ENCODE data around the gene ADNP. TPM values are rescaled to one million over a fixed set of nuclear protein-coding genes. Genes with fewer than 3 reads are reported as not detected.

Gene ADNP
- total and polyA plus RNA-seq, 10 of the 15 experiments (the other 5 are each of a cell fraction or from before 2014, with no cell fraction given): 23.0 to 74.4 (median 34.9) TPM

DNA sequence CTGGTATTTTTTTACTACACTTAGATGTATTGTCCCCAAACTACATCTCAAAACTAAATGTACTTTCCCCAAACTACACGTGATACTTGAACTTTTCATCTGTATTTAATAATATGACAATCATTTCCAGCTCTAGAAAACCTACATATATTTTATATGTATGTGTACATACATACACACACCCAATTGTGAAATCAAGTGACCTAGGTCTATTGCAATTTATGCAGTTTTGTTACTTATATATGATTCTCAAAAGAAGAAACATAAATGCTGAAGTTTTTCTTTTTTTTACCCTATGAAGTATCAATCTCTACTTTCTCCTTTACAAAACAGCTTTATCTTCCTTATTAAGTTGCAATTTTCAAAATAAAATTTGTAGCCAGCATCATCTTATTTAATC lies 4.7 kb downstream of the ADNP start:
- Histone ChIP-seq H3K4me2 (ENCODE audit: control insufficient read depth, insufficient read depth) (peak overlapping the region; percentile 15; the same call in 1 of the 2 replicates), H3K79me2 (ENCODE audit: control insufficient read depth, insufficient read depth, low read length) (peaks cover 89% of the 10 kb centered on the region), H3K4me1 (ENCODE audit: control insufficient read depth, insufficient read depth, low read length) (no peaks in the 10 kb centered on the region; the same call in 1 of the 2 replicates), H3K27me3 (replicated peaks in 1 of 2; ENCODE audit: control insufficient read depth in 2 of 2, insufficient read depth in 2 of 2, low read length in 1 of 2) (no peaks in the 10 kb centered on the region), H3K9me3 (replicated peaks; ENCODE audit: control insufficient read depth, insufficient read depth, low read length) (no peaks in the 10 kb centered on the region), H3K4me3 (peak overlapping the region; percentile 45), H4K20me1 (ENCODE audit: control insufficient read depth, insufficient read depth) (no peaks in the 10 kb centered on the region), H3K9ac (ENCODE audit: control insufficient read depth, insufficient read depth, low read length) (no peak overlapping the region), H2AFZ (ENCODE audit: control insufficient read depth, low read depth, low read length) (no peak overlapping the region), H3K27ac (ENCODE audit: control insufficient read depth, insufficient read depth) (no peak overlapping the region), H3K36me3 (ENCODE audit: control insufficient read depth in 2 of 2, insufficient read depth in 2 of 2, low read length in 1 of 2) (peaks cover 2 to 26% of the 10 kb centered on the region in 2 experiments)
- BruUV-seq (replicated peaks): no TSS peak
- CTCF ChIA-PET: interaction anchor here (1.1 to 13.0 kb wide), 9 partner anchors 9 to 132 kb away, joined by 3 to 336 read pairs (median 44); partner anchors contain the start of genes BCAS4, DPM1 and MOCS3
- intact Hi-C loops (cut with micrococcal nuclease; ENCODE audit: unreplicated experiment): no loop called here
- 0% methylated on average over 1 of the region's 1 CpG for WGBS (ENCODE audit: insufficient coverage, insufficient replicate concordance, low lambda C conversion rate, missing lambda C conversion rate)
- ATAC-seq (no peak), FAIRE-seq (no peak), DNase-seq (ENCODE audit: low read depth, low spot score) (no peak)
- RAD21 ChIA-PET (ENCODE audit: unreplicated experiment): interaction anchor here (0.6 to 7.6 kb wide), 11 partner anchors 9 to 1216 kb away, joined by 3 to 125 read pairs (median 6); partner anchors contain the start of genes BCAS4, DPM1 and MOCS3
- POLR2A ChIA-PET: interaction anchor here (0.6 to 6.0 kb wide), 5 partner anchors 11 to 132 kb away, joined by 3 to 67 read pairs (median 5); partner anchors contain the start of gene BCAS4
- SMC1A ChIA-PET (ENCODE audit: uncharacterized antibody, unreplicated experiment): interaction anchor here (0.9 to 8.2 kb wide), 8 partner anchors 11 to 133 kb away, joined by 3 to 90 read pairs (median 6); partner anchors contain the start of gene BCAS4
- in situ Hi-C loops (cut with MboI): no loop called here
- TF ChIP-seq, protein P1, sequence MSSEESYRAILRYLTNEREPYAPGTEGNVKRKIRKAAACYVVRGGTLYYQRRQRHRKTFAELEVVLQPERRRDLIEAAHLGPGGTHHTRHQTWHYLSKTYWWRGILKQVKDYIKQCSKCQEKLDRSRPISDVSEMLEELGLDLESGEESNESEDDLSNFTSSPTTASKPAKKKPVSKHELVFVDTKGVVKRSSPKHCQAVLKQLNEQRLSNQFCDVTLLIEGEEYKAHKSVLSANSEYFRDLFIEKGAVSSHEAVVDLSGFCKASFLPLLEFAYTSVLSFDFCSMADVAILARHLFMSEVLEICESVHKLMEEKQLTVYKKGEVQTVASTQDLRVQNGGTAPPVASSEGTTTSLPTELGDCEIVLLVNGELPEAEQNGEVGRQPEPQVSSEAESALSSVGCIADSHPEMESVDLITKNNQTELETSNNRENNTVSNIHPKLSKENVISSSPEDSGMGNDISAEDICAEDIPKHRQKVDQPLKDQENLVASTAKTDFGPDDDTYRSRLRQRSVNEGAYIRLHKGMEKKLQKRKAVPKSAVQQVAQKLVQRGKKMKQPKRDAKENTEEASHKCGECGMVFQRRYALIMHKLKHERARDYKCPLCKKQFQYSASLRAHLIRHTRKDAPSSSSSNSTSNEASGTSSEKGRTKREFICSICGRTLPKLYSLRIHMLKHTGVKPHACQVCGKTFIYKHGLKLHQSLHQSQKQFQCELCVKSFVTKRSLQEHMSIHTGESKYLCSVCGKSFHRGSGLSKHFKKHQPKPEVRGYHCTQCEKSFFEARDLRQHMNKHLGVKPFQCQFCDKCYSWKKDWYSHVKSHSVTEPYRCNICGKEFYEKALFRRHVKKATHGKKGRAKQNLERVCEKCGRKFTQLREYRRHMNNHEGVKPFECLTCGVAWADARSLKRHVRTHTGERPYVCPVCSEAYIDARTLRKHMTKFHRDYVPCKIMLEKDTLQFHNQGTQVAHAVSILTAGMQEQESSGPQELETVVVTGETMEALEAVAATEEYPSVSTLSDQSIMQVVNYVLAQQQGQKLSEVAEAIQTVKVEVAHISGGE (CRISPR knock-in tag; IDR thresholded peaks at IDR 0.05): no peak
- TF ChIP-seq MTA2 (IDR thresholded peaks at IDR 0.05; ENCODE audit: low read depth): no peak
- no peak for TF ChIP-seq YY1 (IDR thresholded peaks at IDR 0.05; ENCODE audit: low read depth, low read length)
- no peak for TF ChIP-seq FOS (IDR thresholded peaks at IDR 0.05; ENCODE audit: borderline replicate concordance, extremely low read depth, insufficient read length)
- TF ChIP-seq POLR2AphosphoS2 (IDR thresholded peaks at IDR 0.05; ENCODE audit: low read depth, low read length): no peak
- TF ChIP-seq NR2F1 (conservative IDR thresholded peaks at IDR 0.05): no peak
- TF ChIP-seq, protein P2, sequence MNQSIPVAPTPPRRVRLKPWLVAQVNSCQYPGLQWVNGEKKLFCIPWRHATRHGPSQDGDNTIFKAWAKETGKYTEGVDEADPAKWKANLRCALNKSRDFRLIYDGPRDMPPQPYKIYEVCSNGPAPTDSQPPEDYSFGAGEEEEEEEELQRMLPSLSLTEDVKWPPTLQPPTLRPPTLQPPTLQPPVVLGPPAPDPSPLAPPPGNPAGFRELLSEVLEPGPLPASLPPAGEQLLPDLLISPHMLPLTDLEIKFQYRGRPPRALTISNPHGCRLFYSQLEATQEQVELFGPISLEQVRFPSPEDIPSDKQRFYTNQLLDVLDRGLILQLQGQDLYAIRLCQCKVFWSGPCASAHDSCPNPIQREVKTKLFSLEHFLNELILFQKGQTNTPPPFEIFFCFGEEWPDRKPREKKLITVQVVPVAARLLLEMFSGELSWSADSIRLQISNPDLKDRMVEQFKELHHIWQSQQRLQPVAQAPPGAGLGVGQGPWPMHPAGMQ (IDR thresholded peaks at IDR 0.05; ENCODE audit: borderline replicate concordance): no peak
- no peak for TF ChIP-seq CHD4 (IDR thresholded peaks at IDR 0.05)
- no peak for TF ChIP-seq SUPT20H (IDR thresholded peaks at IDR 0.05; ENCODE audit: borderline replicate concordance, control insufficient read depth, low read depth, low read length)
- no peak for TF ChIP-seq SREBF1 (IDR thresholded peaks at IDR 0.05; ENCODE audit: low read length)
- TF ChIP-seq, protein P3, sequence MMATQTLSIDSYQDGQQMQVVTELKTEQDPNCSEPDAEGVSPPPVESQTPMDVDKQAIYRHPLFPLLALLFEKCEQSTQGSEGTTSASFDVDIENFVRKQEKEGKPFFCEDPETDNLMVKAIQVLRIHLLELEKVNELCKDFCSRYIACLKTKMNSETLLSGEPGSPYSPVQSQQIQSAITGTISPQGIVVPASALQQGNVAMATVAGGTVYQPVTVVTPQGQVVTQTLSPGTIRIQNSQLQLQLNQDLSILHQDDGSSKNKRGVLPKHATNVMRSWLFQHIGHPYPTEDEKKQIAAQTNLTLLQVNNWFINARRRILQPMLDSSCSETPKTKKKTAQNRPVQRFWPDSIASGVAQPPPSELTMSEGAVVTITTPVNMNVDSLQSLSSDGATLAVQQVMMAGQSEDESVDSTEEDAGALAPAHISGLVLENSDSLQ (IDR thresholded peaks at IDR 0.05): no peak
- TF ChIP-seq, protein P4, sequence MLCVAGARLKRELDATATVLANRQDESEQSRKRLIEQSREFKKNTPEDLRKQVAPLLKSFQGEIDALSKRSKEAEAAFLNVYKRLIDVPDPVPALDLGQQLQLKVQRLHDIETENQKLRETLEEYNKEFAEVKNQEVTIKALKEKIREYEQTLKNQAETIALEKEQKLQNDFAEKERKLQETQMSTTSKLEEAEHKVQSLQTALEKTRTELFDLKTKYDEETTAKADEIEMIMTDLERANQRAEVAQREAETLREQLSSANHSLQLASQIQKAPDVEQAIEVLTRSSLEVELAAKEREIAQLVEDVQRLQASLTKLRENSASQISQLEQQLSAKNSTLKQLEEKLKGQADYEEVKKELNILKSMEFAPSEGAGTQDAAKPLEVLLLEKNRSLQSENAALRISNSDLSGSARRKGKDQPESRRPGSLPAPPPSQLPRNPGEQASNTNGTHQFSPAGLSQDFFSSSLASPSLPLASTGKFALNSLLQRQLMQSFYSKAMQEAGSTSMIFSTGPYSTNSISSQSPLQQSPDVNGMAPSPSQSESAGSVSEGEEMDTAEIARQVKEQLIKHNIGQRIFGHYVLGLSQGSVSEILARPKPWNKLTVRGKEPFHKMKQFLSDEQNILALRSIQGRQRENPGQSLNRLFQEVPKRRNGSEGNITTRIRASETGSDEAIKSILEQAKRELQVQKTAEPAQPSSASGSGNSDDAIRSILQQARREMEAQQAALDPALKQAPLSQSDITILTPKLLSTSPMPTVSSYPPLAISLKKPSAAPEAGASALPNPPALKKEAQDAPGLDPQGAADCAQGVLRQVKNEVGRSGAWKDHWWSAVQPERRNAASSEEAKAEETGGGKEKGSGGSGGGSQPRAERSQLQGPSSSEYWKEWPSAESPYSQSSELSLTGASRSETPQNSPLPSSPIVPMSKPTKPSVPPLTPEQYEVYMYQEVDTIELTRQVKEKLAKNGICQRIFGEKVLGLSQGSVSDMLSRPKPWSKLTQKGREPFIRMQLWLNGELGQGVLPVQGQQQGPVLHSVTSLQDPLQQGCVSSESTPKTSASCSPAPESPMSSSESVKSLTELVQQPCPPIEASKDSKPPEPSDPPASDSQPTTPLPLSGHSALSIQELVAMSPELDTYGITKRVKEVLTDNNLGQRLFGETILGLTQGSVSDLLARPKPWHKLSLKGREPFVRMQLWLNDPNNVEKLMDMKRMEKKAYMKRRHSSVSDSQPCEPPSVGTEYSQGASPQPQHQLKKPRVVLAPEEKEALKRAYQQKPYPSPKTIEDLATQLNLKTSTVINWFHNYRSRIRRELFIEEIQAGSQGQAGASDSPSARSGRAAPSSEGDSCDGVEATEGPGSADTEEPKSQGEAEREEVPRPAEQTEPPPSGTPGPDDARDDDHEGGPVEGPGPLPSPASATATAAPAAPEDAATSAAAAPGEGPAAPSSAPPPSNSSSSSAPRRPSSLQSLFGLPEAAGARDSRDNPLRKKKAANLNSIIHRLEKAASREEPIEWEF (IDR thresholded peaks at IDR 0.05; ENCODE audit: insufficient replicate concordance, low read depth, low read length): no peak
- no peak for TF ChIP-seq HDGF (IDR thresholded peaks at IDR 0.05)

Measured in GM12878 (cell line).